ENCODE results near the gene SLC17A3.

Gene SLC17A3

GRCh38 chr6:25832670-25833069, 41.4 kb downstream of the SLC17A3 start:
- DNase-seq: no peak

- DNase-seq: no peak
These were observed 41.8 kb downstream of the SLC17A3 start for GRCh38 chr6:25832307-25832662.

- DNase-seq: no peak
These were observed 42.3 kb downstream of the SLC17A3 start, which contains the start of gene SLC17A1 for GRCh38 chr6:25831532-25832306. Gene SLC17A1, minus strand, starts transcription at chr6:25832052. Its CDS starts 1,495 bp downstream, at chr6:25830557.

GRCh38 chr6:25830458-25830857, 43.6 kb downstream of the SLC17A3 start:
- DNase-seq: no peak

GRCh38 chr6:25829375-25829774, 44.7 kb downstream of the SLC17A3 start:
- no peak for DNase-seq

DNA sequence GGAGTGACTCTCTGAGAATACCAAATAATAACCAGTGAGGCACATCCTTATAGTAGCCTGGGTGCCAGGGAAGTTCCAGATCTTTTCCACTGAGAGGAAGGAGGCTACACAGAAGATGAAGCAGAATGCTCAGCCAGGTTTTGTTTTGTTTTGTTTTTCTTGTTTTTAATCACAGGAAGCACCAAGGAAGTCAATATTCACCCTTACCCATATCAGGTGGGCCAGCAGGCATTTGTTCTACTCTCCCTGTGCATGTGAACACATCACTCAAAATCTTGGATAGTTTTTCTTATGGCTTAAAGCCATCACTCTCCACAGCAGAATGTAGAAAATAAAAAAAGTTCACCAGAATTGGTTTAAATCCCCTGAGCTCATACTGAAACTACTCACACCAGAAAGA, 52.7 kb downstream of the SLC17A3 start:
- no peak for DNase-seq

DNA sequence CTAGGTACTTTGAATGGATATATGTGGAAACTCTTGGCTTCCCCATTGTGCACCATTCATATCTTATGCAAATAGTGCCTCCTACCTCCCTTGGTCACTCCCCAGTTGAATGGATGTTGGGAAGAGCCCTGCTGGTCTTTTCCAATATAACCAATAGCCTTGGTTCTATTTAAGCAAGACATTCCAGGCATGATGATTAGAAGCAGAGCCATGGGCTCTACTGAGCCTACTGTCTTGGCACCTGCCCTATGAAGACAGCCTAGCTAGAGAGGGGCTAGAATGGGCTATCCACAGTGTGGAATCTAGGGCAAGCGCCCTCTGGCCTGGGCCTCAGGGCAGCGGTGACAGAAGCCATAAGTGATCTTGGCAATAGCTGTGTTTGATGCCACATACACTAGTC, 57.8 kb downstream of the SLC17A3 start:
- no peak for DNase-seq

GRCh38 chr6:25815194-25815593, 58.8 kb downstream of the SLC17A3 start:
- no peak for DNase-seq

- DNase-seq: no peak
These were observed 69.2 kb downstream of the SLC17A3 start for GRCh38 chr6:25804804-25805203.

GRCh38 chr6:25801436-25801835, 72.6 kb downstream of the SLC17A3 start:
- DNase-seq: no peak

All from CD4-positive, alpha-beta T cell treated with Interferon gamma for 1 hour (primary cell).